Tibial nerve (tissue), 4 donors: ENCODE measurements around the gene PAX8. TPM values are rescaled to one million over a fixed set of nuclear protein-coding genes. Genes with fewer than 3 reads are reported as not detected.
A peak's percentile ranks its signal among the peaks of the same experiment; 100 is the strongest.

Experiments used
- DNase-seq, 2 donors: peaks; one replicate each; pipeline ENCODE4 v3.0.0-alpha.2; 2019; ENCODE audit warnings: low spot score in 2 of 2
- H3K27ac ChIP-seq, 4 donors: fragments of 200-600 bp; sonication (generic) in 3 of 4; one replicate each; pipeline ENCODE4 v1.5.1; 2017 to 2019; ENCODE audit warnings: mild to moderate bottlenecking in 1 of 4
- H3K27me3 ChIP-seq, 2 donors: fragments of 200-600 bp; sonication (generic) in 1 of 2; one replicate each; pipeline versions ENCODE4 v1.5.1 to v1.6.0; 2017 to 2019
- H3K36me3 ChIP-seq, 3 donors: fragments of 200-600 bp; sonication (generic); one replicate each; pipeline ENCODE4 v1.5.1; 2018 to 2019
- H3K4me1 ChIP-seq, 4 donors: fragments of 200-600 bp; sonication (generic) in 3 of 4; one replicate each; pipeline ENCODE4 v1.5.1; 2017 to 2019
- H3K4me3 ChIP-seq, 4 donors: fragments of 200-600 bp; sonication (generic) in 3 of 4; one replicate each; pipeline ENCODE4 v1.5.1; 2017 to 2019; ENCODE audit warnings: mild to moderate bottlenecking in 1 of 4, moderate library complexity in 1 of 4
- H3K9me3 ChIP-seq, 4 donors: fragments of 200-600 bp; sonication (generic) in 3 of 4; one replicate each; pipeline ENCODE4 v1.5.1; 2017 to 2019
- CTCF ChIP-seq, 5 experiments: fragments of 200-600 bp in 3 of 5; fragments of 450-650 bp in 2 of 5; sonication (generic) in 3 of 5; IDR thresholded peaks; one replicate each; pipeline ENCODE4 v1.5.1; 2016 to 2019; ENCODE audit warnings: antibody characterized with exemption in 5 of 5, mild to moderate bottlenecking in 3 of 5, moderate library complexity in 2 of 5
- EP300 ChIP-seq, 2 donors: sonication (generic); formaldehyde crosslinking; IDR thresholded peaks; one replicate each; pipeline ENCODE4 v1.6.1; 2017; ENCODE audit warnings: antibody characterized with exemption in 2 of 2, mild to moderate bottlenecking in 1 of 2
- POLR2A ChIP-seq, 2 donors: fragments of 450-650 bp; IDR thresholded peaks; one replicate each; pipeline ENCODE4 v1.6.1; 2017; ENCODE audit warnings: antibody characterized with exemption in 2 of 2, mild to moderate bottlenecking in 2 of 2, moderate library complexity in 2 of 2
- WGBS, 2 donors: methylation state at CpG; one replicate each; pipeline ENCODE4 v1.1.5; 2018; 5-methylcytosine and 5-hydroxymethylcytosine counted together
- total RNA-seq, 4 donors: library from RNA; depleted of rRNA; stranded (reverse); fragments of >200 nt; gene quantifications; one replicate each; pipeline ENCODE4 v1.1.0, GENCODE V29; 2016

Gene PAX8
- total RNA-seq, 4 donors from 2014 or later, result 2.2 to 11.4 (median 5.2) TPM

GRCh38 chr2:113277474-113278072 is 1.1 kb downstream of the PAX8 start:
- no peak for DNase-seq
- Histone ChIP-seq H3K4me1 (peaks cover 0 to 38% (median 13%) of the 10 kb centered on the region in 4 donors), H3K4me3 (peak overlapping the region in 1 of 4 donors; percentile 14), H3K27ac (no peak overlapping the region), H3K9me3 (no peaks in the 10 kb centered on the region), H3K27me3 (peaks cover 7 to 67% of the 10 kb centered on the region in 2 donors), H3K36me3 (no peaks in the 10 kb centered on the region)
- WGBS, 2 donors, result 0 to 4% methylated on average over 43 to 53 of the region's 56 CpGs
- TF ChIP-seq EP300 (IDR thresholded peaks at IDR 0.05), result no peak
- no peak for TF ChIP-seq POLR2A (IDR thresholded peaks at IDR 0.05)
- TF ChIP-seq CTCF (IDR thresholded peaks at IDR 0.05), result no peak

- Histone ChIP-seq H3K27me3 (peaks cover 7 to 74% of the 10 kb centered on the region in 2 donors), H3K9me3 (no peaks in the 10 kb centered on the region), H3K4me1 (peaks cover 0 to 34% (median 13%) of the 10 kb centered on the region in 4 donors), H3K4me3 (peak overlapping the region in 1 of 4 donors; percentile 14), H3K36me3 (no peaks in the 10 kb centered on the region), H3K27ac (no peak overlapping the region)
- DNase-seq, result no peak
- 1 to 3% methylated on average over 28 to 33 of the region's 41 CpGs for WGBS, 2 donors
- TF ChIP-seq POLR2A (IDR thresholded peaks at IDR 0.05), result no peak
- no peak for TF ChIP-seq EP300 (IDR thresholded peaks at IDR 0.05)
- no peak for TF ChIP-seq CTCF (IDR thresholded peaks at IDR 0.05)
These were observed 1.8 kb downstream of the PAX8 start for GRCh38 chr2:113276761-113277425.

- Histone ChIP-seq H3K4me1 (peaks cover 0 to 34% (median 13%) of the 10 kb centered on the region in 4 donors), H3K36me3 (no peaks in the 10 kb centered on the region), H3K9me3 (no peaks in the 10 kb centered on the region), H3K27ac (no peak overlapping the region), H3K27me3 (peaks cover 7 to 80% of the 10 kb centered on the region in 2 donors), H3K4me3 (no peak overlapping the region)
- DNase-seq, result no peak
- TF ChIP-seq EP300 (IDR thresholded peaks at IDR 0.05) (no peak), CTCF (IDR thresholded peaks at IDR 0.05) (no peak), POLR2A (IDR thresholded peaks at IDR 0.05) (no peak)
- 15 to 18% methylated on average over 18 of the region's 18 CpGs for WGBS, 2 donors
These were observed 2.4 kb downstream of the PAX8 start for GRCh38 chr2:113276216-113276760.

GRCh38 chr2:113275556-113276215 is 3.0 kb downstream of the PAX8 start:
- TF ChIP-seq CTCF (IDR thresholded peaks at IDR 0.05) (no peak), EP300 (IDR thresholded peaks at IDR 0.05) (no peak), POLR2A (IDR thresholded peaks at IDR 0.05) (no peak)
- peaks cover 0 to 34% (median 13%) of the 10 kb centered on the region in 4 donors for H3K4me1 ChIP-seq
- peaks cover 7 to 86% of the 10 kb centered on the region in 2 donors for H3K27me3 ChIP-seq
- no peak for DNase-seq
- no peaks in the 10 kb centered on the region for H3K36me3 ChIP-seq
- H3K27ac ChIP-seq, result no peak overlapping the region
- no peaks in the 10 kb centered on the region for H3K9me3 ChIP-seq
- 19 to 28% methylated on average over 38 of the region's 38 CpGs for WGBS, 2 donors
- H3K4me3 ChIP-seq, result no peak overlapping the region
